HG02840 (cell line): ENCODE results near the gene PEDS1.
"Not testable (repeated sequence)": the region's sequence is repeated elsewhere in the genome, so short reads cannot be mapped to it uniquely, and the experiment has no call there.

Experiments used
- ATAC-seq: cut with Tn5 transposase; IDR thresholded peaks from one replicate; pipeline ENCODE4 v1.9.1; 2021; ENCODE audit warnings: mild to moderate bottlenecking, moderate library complexity, moderate number of reproducible peaks; ENCODE audit not compliant: unreplicated experiment, low FRiP score

The PEDS1 gene

DNA sequence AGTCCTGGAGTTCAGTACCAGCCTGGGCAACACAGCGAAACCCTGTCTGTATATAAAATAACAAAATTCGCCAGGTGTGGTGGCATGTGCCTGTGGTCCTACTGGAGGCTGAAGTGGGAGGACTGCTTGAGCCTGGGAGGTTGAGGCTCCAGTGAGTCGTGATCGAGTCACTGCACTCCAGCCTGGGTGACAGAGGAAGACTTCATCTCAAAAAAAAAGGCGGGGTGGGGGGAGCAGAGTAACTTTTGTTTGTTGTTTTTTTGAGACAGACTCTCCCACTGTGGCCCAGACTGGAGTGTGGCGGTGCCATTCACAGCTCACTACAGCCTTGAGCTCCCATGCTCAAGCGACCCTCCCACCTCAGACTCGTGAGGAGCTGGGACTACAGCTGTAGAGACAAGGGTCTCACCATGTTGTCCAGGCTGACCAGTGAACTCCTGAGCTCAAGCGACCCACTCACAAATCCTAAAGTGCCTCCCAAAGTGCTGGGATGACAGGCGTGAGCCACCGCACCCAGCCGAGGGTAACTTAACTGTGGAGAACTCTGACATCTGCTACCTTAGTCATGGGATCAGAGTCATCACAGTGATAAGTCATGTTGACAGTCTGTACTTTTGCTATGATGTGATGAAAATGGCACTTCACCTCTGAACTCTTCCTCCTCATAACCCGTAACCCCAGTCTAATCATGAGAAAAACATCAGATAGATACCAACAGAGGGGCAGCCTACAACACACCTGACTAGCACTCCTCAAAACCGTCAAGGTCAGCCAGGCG, 16.5 kb downstream of the PEDS1 start:
- ATAC-seq, result no peak

DNA sequence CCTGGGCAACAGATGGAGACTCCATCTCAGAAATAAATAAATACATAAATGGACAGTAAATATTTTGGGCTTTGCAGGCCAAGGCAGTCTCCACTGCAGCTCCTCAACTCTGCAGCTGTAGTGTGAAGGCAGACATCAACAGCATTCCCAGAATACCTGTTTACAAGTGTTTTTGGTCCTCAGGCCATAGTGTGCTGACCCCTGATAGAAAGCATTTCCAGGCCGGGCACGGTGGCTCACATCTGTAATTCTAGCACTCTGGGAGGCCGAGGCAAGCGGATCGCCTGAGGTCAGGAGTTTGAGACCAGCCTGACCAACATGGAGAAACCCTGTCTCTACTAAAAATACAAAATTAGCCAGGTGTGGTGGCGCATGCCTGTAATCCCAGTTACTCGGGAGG, 18.4 kb downstream of the PEDS1 start:
- not testable (repeated sequence) for ATAC-seq

DNA sequence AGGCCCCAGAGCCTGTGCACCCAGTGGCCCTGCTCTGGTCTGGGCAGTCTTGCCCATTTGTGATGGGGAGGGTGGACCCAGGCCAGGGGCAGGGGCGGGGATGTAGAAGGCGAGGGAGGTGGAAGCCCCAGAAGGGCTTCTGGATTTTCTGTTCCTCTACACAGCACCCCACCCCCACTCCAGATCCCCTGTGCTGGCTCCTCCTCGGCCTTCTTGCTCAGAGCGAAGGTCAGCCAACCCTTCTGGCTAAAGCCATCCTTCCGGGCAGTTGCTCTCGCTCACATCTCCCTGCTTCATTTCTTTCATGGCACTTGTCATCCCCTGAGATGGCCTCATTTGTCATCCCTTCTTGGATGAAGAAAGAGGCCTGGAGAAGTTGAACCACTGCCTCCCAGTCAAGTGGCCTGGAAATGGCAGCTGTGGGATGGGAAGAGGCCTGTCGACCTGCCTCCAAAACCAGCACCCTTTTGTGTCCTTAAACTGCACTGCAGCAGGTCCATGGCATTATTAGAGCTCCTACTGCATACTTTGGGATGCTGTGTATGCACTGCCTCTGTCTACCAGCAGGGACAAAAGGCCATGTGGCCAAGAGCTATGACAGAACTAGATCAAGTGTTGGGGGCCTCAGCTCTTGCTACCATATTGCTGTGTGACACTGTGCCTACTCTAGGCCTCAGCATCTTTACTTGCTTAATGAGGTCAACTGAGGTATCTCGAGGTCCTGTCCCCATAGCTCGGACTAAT, 19.9 kb downstream of the PEDS1 start:
- no peak for ATAC-seq

DNA sequence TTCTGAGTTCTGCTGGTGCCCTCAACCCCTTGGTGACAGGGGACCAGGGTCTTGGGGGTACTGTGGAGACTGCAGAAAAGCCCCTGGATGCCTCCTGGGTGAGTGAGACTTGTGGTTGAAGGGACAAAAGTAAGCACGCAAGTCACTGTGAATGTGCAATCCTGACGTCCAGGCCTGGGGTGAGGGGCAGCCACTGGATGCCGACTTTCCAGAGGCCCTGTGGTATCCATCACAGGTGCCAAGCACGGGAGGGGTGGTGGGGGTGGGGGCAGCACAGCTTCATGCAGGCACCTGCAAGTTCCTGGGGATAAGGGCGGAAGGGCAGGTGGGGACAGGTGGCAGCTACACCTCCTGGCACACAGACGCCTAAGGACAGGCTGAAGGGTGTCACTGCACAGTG, 20.5 kb downstream of the PEDS1 start:
- ATAC-seq, result no peak

DNA sequence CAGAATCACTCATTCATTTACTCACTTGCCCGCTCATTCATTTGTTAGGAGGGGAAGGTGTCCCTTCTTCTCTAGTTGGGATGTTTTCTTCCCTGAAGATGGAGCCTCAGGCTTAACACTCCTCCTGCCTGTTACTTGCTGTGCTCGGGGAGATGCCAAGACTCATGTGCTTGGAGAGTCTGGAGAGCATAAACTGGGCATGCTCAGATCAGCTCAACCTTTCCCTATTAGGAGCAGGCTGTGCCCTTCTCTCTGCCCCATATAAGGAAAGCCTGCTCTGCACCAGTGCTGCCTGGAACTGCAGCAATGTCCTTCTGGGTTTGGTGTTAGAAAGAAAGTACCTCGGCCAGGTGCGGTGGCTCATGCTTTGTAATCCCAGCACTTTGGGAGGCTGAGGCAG, 22.5 kb downstream of the PEDS1 start:
- no peak for ATAC-seq

DNA sequence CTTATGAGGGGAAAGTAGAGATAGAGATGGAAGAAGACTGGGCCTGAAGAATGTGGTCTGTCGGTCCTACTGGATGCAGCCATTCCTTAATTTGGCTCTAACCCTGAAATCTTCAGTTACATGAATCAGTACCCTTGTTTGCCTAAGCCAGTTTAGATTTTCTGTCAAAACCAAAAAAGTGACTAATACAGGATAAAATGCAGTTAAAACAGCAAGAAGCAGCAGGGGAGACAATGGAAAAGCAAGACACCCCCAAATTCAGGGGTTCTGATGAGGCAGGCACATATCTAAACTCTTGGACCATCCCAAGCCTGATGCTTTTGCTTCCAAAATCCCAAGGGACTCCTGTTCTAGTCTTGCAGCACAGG, 23.2 kb downstream of the PEDS1 start:
- no peak for ATAC-seq

DNA sequence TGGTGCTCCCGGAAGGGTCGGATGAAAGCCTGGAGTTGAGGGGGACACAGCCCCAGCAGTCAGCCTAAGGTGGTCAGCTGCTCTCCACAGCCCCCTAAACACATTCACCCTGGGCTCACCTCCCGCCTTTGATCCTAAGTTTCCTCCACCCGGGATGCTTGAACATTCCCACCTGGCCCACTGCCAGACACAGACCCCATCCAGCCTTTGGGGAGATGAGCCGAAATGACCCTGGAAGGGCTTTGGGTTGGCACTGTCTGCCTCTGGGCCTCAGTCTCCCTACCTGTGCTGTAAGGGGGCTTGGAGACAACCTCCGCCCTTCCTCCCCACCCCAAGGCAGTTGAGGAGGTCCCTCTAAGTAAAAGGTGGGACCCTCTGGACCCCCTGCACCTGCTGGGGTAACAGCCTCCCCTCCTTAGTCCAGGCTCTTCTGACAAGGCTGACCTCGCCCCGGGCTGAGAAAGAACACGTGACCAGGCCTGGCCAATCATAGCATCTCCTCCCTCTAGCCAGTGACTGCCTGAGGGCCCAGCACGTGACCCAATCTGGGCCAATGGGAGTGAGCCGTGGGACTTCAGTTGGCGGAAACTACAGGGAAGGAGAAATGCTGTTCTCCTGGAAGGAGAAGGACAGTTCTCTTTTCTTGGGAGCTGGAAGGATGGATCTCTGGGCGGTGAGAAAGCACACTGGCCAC, 23.7 kb downstream of the PEDS1 start:
- no peak for ATAC-seq

DNA sequence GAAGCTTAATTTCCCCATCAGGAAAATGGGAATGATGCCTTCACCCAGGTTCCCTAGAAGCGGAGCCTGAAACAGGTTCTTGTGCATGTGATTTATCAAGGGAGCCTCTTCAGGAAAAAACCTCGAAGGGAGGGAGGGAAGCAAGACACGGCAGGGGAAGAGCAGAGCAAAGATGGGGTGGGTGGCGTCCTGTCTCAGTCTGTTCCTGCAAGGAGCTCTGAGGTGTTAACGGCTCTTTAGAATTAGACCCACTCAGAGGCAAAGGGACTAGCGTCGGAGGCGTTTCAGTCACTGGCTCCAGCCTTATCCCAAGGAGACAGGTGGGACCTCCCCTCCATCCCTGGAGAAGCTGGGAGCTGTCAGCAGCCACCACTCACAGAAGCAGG, 25.0 kb downstream of the PEDS1 start:
- no peak for ATAC-seq

DNA sequence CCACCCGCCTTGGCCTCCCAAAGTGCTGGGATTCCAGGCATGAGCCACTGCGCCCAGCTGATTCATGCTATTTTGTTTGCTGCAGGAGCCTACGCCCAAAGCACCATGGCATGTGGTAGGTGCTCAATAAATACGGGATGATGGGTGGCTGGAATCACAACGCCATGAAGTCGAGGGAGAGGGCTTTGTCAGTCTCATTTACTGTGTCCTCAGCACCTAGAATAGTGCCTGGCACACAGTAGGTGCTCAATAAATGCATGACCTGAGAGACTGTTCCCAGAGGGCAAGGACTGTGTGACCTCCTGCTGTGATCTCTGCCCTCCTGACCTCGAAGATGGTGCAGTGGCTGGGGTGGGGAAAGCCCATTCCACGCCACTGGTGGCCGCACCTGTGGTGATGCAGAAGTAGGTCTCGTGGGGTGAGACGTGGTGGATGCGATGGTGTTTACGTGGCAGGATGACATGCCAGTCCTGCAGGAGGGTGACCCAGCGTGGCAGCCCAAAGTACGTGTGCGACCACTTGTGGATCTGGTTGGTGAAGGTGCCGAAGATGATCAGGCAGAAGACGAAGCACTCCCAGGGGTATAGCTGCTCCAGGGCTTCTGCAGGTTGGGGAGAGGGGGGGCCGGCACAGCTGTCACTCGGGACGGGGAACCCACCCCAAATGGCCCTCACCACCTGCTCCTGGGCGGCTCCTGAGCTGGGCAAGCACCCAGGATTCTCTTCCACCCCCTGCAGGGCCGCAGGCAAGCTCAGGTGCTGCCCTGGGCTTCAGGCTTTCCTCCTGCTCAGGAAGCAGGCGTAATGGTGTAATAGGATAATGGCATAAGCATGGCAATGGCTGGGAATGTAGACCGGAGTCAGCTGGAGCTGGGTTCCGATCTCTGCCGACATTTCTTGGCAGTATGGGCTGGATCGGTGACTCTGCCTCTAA, 25.7 kb downstream of the PEDS1 start:
- ATAC-seq, result no peak

DNA sequence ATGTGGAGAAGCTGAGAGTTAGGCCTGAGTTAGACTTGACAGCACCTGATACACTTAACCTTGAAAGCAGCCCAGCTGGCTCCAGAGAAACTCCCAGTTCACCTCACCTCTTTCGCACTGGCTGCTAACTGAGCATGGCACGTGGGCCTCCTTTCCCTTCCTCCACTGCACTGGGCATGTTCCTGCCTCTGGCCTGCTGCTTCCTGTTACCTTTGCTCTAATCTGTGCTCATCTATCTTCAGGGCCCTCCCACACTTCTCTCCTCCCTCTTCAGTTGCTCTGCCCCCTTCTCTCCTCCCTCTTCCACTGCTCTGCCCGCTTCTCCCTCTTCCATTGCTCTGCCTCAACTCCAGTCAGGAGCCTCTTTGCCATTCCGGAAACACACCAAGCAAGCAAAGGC, 26.9 kb downstream of the PEDS1 start:
- no peak for ATAC-seq

DNA sequence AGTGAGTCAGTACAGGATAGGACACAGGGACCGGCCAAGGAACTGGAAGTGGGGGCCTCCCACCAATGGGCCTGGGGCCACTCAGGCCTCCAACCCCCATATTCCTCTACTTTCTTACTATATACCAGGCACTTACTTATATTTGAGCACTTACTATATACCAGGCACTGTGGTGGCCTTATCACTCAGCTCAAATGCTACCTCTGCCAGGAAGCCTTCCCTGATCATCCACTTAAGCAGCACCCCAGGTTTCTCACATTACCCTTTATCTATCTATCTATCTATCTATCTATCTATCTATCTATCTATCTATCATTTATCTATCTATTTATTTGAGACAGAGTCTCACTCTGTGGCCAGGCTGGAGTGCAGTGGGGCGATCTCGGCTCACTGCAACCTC, 28.2 kb downstream of the PEDS1 start:
- no peak for ATAC-seq

DNA sequence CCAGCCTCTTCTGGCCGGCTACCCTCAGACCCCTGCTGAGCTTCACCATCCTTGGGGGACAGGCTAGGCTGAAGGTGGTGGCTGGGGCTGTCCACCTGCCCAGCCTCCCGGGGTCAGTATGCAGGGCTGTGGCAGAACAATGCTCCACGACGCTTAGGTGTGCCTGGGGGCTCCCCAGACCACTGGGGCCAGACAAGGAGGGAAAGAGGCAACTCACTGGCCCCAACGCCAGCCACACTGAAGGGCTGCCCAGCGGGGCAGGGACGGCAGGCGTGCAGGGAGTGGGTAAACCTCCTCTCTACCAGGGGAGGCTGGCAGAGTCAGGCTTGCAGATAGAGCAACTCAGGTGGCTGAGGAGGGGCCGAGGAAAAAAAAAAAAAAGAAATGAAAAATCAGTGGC, 29.0 kb downstream of the PEDS1 start:
- ATAC-seq, result no peak

DNA sequence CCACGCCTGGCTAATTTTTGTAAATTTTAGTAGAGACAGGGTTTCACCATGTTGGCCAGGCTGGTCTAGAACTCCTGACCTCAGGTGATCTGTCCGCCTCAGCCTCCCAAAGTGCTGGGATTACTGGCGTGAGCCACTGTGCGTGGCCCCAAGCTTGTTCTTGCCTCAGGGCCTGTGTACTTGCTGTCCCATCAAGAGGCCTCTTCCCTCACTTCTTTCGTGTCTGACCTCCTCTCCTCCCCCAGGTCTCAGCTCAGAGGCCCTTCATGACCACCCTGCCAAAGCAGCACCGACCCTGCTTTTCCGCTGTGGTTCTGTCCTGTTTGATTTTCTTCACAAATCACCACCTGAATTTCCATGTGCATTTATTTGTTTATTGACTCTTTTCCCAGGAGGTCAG, 30.1 kb downstream of the PEDS1 start:
- ATAC-seq, result no peak

DNA sequence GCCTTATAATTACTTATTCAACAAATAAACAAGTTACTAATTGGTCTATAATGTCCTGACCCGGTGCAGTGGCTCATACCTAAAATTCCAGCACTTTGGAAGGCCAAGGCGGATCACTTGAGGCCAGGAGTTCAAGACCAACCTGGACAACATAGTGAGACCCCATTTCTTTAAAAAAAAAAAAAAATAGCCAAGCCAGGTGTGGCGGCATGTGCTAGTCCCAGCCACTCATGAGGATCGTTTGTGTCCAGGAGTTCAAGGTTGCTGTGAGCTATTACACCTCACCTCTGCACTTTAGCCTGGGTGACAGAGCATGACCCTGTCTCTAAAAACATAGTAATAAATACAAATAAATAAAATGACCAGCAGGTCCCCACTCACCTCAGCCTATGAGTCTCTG, 30.8 kb downstream of the PEDS1 start:
- no peak for ATAC-seq

DNA sequence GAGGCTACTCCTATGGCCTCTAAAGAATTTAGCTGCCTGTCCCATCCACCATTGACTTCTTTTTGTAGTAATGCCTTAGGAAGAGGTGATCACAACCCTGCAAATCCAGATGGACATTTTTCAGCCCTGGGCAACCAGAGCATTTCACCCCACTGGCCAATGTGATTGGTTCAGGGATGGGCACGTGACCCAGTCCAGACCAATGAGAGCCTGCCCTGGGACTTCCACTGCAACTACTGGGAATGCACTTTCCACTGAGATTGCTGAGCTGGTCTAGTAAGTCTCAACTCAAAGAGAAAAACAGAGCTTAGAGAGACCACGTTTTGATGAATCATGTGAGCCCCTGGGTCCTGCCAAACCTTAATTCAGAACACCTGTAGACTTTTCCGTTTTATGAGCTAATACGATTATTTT, 31.7 kb downstream of the PEDS1 start:
- no peak for ATAC-seq

DNA sequence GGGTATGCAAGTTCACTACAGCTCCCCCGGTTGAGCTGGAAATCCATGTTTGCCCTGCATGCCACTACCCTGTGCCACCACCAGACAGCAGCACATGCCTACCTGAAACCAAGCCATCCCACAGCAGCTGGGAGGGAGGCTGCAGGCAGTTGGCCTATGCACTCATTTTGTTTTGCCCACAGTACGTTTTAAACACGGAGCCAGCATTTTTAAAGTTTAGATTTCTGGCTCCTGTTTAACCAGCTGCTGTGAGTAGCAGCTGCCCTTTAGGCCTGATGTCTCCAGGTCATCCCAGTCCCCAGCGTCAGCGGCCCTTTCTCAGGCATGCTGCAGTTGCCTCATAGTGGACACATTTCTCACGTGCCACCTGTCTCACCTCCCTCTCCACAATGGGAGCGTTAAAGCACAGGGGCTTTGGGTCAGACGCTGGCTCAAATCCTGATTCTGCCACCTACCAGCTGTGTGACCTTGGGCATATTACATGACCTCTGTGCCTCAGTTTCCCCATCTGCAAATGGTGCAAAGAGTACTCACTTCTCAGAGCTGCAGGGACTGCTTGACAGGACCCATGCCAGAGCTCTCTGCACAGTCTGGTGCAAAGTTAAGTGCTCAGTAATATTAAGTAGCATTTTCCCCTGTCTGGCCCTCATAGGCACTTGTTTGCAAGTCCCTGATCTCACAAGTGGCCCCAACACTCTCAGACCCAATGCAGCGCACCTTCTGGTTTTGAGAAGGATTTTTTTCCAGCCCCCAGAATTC, 32.4 kb downstream of the PEDS1 start:
- ATAC-seq, result no peak

DNA sequence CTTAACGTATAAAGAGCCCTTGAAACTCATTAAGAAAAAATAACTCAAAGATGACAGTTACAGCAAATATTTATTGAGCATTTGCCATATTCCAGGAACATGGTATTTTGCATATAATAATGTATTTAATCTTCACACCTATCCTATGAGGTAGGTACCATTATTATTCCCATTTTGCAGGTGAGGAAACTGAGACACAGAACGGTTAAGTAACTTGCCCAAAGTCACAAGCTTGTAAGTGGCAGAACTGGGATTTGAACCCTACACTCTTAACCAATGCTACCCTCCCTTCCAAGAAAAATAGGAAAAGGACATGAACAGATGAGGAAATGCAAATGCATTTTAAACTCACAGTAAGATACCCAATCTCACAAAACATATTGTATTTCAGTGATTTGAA, 35.3 kb downstream of the PEDS1 start:
- no peak for ATAC-seq

DNA sequence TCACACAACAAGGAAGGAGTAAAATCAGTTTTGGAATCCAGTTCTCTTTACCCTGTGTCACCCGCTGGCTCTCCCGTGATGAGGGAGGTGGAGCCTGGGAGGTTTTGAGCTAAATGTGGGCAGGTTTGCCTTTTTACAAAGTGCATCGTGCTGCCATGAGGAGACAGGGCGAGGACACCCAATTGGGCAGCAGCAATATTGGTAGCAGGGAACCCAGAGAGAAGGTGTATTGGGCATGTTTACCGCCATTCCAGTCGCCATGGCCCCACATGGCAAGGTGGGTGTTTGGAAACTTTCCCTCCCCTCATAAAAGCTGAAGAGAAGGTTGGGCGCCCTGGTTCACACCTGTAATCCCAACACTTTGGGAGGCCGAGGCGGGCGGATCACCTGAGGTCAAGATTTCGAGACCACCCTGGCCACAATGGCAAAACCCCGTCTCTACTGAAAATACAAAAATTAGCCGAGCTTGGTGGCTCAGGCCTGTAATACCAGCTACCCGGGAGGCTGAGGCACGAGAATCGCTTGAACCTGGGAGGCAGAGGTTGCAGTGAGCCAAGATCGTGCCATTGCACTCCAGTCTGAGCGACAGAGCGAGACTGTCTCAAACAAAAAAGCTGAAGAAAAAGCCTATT, 37.0 kb downstream of the PEDS1 start:
- ATAC-seq, result no peak

DNA sequence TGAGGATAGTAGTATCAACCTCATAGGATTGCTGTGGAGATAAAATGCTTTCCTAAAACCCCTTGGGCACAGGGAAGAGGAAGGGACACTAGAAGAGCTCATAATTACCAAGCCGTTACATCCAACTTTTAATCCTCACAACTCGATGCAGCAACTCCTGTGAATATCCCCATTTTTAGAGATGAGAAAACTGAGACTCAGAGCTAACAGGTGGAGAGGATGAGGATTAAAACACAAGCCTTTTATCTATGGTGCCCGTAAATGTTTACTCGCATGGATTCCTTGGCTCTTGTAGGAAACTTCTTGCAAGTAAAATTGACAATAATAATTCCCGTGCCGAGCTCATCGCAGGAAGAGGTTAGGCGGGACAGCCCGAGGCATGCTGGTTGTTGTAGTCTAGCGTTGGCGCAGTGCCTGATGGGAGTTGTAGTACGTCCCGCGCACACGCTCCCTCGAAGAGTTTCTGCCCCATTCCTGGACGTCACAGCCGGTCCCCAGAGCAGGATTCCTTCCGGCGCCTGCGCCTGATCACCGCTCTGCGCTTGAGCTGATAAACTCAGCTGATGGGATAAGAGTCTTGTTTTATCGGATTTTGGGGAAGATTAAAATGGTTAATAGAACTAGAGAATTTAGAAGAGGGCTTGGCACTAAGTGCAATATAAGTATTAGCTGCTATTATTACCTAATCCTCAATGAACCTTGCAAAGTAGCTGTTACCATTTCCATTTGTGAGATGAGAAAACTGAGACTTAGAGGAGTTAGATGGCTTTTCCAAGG, 37.7 kb downstream of the PEDS1 start:
- peak; percentile 69 for ATAC-seq
